Neuron (in vitro differentiated cells): ENCODE measurements around the gene ALG5.
A peak's percentile ranks its signal among the peaks of the same experiment; 100 is the strongest.

Experiments used
- H2AFZ ChIP-seq: one replicate; pipeline ENCODE4 v1.6.1; 2013; ENCODE audit warnings: low read depth, mild to moderate bottlenecking, inconsistent platforms, low read length, moderate library complexity
- H3K27me3 ChIP-seq: one replicate; pipeline ENCODE4 v1.6.1; 2013; ENCODE audit warnings: low read length; ENCODE audit not compliant: insufficient read depth
- H3K36me3 ChIP-seq: one replicate; pipeline ENCODE4 v1.6.1; 2013; ENCODE audit warnings: low read length; ENCODE audit not compliant: insufficient read depth
- H3K4me1 ChIP-seq: one replicate; pipeline ENCODE4 v1.6.1; 2013; ENCODE audit warnings: low read length; ENCODE audit not compliant: insufficient read depth
- H3K4me3 ChIP-seq: 2 replicates; pipeline ENCODE4 v1.5.1; 2013; ENCODE audit warnings: mild to moderate bottlenecking, low read length, moderate library complexity
- H3K9me3 ChIP-seq: one replicate; pipeline ENCODE4 v1.6.1; 2013; ENCODE audit warnings: low read length

The ALG5 gene

DNA sequence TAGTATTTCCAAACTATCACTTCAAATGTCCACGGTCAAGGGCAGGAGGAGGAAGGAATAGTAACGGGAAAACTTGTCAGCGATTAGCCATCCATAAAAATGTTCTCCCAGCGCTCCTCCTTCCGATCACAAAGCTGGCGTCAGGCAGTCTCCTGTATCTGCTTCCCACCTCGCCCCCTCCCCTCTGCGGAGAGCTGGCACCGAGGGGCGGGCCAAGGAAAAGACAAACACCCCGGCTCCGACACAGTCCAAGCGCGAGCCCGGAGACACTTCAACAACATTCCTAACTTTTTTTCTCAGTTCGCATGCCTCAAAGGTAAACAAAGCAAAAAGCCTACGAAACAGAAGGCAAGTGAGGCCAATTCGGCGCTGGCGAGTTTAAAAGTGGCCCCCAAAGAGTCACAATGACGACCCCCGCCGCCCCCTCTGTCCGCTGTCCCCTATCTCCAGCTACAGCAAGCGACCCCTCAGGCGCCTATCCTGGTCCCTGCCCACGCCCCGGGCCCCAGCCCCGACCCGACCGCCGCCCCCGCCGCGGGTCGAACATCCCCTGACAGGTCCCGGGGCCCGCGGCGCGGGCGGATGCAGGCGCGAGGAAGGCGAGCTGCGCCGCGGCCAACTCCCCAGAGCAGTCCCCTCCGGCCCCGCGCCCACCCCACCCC is 79.8 kb downstream of the ALG5 start:
- Histone ChIP-seq H3K4me3 (peak overlapping the region; percentile 55), H2AFZ (peak overlapping the region; percentile 66), H3K9me3 (no peaks in the 10 kb centered on the region), H3K36me3 (no peaks in the 10 kb centered on the region), H3K4me1 (peaks cover 25% of the 10 kb centered on the region), H3K27me3 (peaks cover 24% of the 10 kb centered on the region)

GRCh38 chr13:36918246-36919131 is 80.7 kb downstream of the ALG5 start:
- H3K27me3 ChIP-seq: peaks cover 24% of the 10 kb centered on the region
- peak overlapping the region; percentile 66 for H2AFZ ChIP-seq
- H3K36me3 ChIP-seq: no peaks in the 10 kb centered on the region
- H3K9me3 ChIP-seq: no peaks in the 10 kb centered on the region
- H3K4me1 ChIP-seq: peaks cover 25% of the 10 kb centered on the region
- H3K4me3 ChIP-seq: peak overlapping the region; percentile 55

DNA sequence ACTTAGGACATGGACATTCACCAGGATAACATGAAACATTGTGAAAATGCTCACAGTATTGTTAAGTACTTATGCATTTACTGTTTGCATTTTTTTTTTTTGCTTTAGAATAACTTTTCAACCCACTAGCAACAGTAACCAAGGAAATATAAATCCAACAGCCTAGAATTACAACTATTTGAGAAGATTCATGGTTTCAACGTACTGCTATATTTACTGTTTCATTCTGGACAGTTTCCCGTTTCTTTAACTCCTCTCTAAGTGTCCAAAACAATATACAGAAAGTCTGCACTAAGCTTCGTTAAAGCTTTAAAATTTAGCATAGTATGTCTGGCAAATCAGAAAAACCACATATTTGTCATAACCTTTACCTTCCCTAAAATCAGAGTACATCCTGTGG is 81.8 kb downstream of the ALG5 start:
- H3K4me3 ChIP-seq: no peak overlapping the region
- H3K27me3 ChIP-seq: peaks cover 18% of the 10 kb centered on the region
- no peaks in the 10 kb centered on the region for H3K9me3 ChIP-seq
- H3K4me1 ChIP-seq: peaks cover 25% of the 10 kb centered on the region
- no peak overlapping the region for H2AFZ ChIP-seq
- H3K36me3 ChIP-seq: no peaks in the 10 kb centered on the region

- no peak overlapping the region for H3K4me3 ChIP-seq
- H3K27me3 ChIP-seq: peaks cover 6% of the 10 kb centered on the region
- no peaks in the 10 kb centered on the region for H3K9me3 ChIP-seq
- no peaks in the 10 kb centered on the region for H3K36me3 ChIP-seq
- H2AFZ ChIP-seq: no peak overlapping the region
- peaks cover 25% of the 10 kb centered on the region for H3K4me1 ChIP-seq
Measured at GRCh38 chr13:36915896-36916640, 83.1 kb downstream of the ALG5 start.

DNA sequence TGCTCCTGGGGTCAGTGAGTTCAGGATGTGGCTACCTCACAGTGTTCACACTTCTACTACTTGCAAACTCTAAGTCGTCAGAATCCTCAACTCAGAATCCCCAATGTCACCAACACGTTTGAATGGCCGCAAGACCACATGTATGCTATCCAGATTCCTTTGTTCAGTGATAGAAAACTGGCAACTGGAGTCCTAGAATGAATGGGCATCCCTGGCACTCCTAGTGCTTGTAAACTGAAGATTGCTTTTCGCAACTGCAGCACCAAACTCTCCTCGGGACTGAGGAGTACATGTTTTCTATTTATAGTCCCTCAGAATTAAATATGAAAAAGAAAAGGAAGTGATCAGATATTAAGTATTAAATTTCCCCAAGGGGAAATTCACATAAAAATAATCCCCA is 84.0 kb downstream of the ALG5 start:
- no peak overlapping the region for H3K4me3 ChIP-seq
- H3K27me3 ChIP-seq: no peaks in the 10 kb centered on the region
- no peak overlapping the region for H2AFZ ChIP-seq
- H3K4me1 ChIP-seq: peaks cover 25% of the 10 kb centered on the region
- H3K9me3 ChIP-seq: no peaks in the 10 kb centered on the region
- no peaks in the 10 kb centered on the region for H3K36me3 ChIP-seq

DNA sequence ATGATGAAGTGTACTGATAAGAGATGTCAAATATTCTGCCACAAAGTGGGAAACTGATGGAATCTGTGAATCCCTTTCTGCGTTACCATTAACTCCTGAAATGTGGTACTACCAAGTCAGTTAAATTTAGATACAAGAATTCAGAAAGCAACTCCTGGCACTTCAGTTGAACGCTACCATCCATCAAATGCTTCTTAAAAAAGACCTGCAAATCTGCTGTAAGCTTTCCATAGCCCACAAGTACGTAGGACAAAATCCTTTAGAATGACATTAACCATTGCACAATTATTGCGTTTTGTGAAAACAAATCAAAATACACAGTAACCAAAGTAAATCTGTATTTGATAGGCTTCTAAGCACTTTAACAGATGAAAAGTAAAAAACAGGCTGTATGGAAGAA is 84.5 kb downstream of the ALG5 start:
- Histone ChIP-seq H3K9me3 (no peaks in the 10 kb centered on the region), H3K27me3 (no peaks in the 10 kb centered on the region), H2AFZ (no peak overlapping the region), H3K4me3 (no peak overlapping the region), H3K36me3 (no peaks in the 10 kb centered on the region), H3K4me1 (peaks cover 25% of the 10 kb centered on the region)

DNA sequence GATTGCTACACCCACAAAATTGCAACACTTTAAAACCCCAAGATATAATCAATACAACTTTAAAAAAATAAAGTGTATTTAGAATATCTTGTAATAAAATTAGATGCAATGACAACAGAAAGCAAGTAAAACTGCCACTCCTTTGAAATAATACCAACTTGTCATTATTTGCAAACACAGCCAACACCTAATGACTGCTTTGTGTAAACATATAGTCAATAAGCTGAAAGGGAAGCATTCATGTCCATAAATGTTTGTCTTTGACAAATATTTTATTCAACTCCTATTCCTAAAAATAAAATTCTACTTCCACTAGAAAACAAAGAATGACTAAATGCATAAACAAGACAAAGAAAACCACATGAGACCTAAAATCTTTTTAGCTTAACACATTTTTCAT is 85.7 kb downstream of the ALG5 start:
- no peak overlapping the region for H3K4me3 ChIP-seq
- no peaks in the 10 kb centered on the region for H3K27me3 ChIP-seq
- H3K4me1 ChIP-seq: peaks cover 18% of the 10 kb centered on the region
- no peak overlapping the region for H2AFZ ChIP-seq
- H3K9me3 ChIP-seq: no peaks in the 10 kb centered on the region
- no peaks in the 10 kb centered on the region for H3K36me3 ChIP-seq

DNA sequence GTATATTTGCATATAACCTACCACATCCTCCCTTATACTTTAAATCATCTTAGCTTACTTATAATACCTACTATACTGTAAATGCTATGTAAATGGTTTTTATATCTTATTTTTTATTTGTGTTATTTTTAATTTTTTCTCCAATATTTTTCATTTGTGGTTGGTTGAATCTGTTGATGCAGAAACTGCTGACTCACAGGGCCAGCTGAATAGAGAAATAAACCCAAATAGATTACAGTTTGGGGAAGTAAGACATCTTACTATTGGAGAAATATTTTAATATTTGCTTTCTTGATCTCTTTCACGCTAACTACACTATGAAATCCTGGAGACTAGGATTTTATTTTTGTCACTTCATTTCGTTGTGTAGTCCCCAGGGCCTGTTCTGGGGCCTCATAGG is 86.2 kb downstream of the ALG5 start:
- Histone ChIP-seq H3K9me3 (no peaks in the 10 kb centered on the region), H3K27me3 (no peaks in the 10 kb centered on the region)

DNA sequence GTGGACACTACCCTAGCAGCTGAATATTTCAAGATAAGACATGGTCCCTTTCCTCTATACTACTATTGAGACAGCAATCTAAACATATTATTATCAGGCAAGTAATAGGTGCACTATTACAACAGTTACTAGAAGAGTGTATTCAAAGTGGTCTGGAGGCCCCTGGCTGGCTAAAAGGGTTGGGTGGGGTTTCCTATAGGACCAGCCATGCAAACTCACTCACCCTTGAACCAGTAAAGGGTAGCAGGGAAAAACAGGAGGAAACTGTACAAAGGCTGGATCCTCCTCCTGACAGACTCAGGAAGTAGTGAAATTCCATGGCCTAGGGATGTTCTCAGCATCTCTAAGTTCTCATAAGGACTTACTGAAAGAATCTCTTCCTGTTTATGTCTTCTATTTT is 86.8 kb downstream of the ALG5 start:
- Histone ChIP-seq H3K27me3 (no peaks in the 10 kb centered on the region), H3K36me3 (no peaks in the 10 kb centered on the region), H3K4me3 (no peak overlapping the region), H3K4me1 (peaks cover 7% of the 10 kb centered on the region), H2AFZ (no peak overlapping the region), H3K9me3 (no peaks in the 10 kb centered on the region)

More for the DNA sequence above, 86.2 kb downstream of the ALG5 start:
- H3K36me3 ChIP-seq: no peaks in the 10 kb centered on the region
- H2AFZ ChIP-seq: no peak overlapping the region
- peaks cover 13% of the 10 kb centered on the region for H3K4me1 ChIP-seq
- H3K4me3 ChIP-seq: no peak overlapping the region

- Histone ChIP-seq H3K36me3 (no peaks in the 10 kb centered on the region), H3K27me3 (no peaks in the 10 kb centered on the region), H2AFZ (no peak overlapping the region), H3K4me3 (no peak overlapping the region), H3K4me1 (no peaks in the 10 kb centered on the region), H3K9me3 (no peaks in the 10 kb centered on the region)
Measured at GRCh38 chr13:36910545-36910944, 88.6 kb downstream of the ALG5 start.

DNA sequence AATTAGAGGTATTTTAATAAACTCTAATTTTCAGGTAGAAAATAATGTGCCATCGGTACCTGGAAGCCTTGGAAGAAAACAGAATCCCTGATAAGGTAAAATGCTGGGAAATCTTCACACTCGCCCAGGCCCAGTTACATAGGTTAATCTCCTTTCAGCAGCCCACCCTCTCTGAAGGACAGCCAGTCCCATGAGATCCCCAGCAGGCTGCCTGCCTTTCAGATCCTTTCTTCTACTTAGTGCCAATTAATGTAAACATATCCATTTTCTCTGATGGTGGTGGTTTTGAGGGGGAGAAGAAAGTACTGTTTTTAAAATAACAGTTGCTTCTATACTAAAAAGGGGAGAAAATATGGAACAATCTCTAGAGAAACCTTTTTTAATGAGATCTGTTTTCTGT is 91.3 kb downstream of the ALG5 start:
- no peaks in the 10 kb centered on the region for H3K36me3 ChIP-seq
- no peak overlapping the region for H2AFZ ChIP-seq
- H3K4me1 ChIP-seq: no peaks in the 10 kb centered on the region
- no peaks in the 10 kb centered on the region for H3K27me3 ChIP-seq
- no peaks in the 10 kb centered on the region for H3K9me3 ChIP-seq
- H3K4me3 ChIP-seq: no peak overlapping the region

DNA sequence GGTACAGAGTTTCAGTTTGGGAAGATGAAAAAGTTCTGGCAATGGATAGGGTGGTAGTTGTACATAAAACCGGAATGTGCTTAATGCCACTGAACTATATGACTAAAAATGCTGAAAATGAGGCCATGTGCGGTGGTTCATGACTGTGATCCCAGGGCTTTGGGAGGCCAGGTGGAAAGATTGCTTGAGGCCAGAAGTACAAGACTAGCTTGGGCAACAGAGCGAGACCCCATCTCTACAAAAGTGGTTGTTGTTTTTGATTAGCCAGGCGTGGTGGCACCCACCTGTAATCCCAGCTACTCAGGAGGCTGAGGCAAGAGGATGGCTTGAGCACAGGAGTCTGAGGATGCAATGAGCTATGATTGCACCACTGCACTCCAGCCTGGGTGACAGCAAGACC is 91.9 kb downstream of the ALG5 start:
- Histone ChIP-seq H3K27me3 (no peaks in the 10 kb centered on the region), H3K9me3 (no peaks in the 10 kb centered on the region), H2AFZ (no peak overlapping the region), H3K36me3 (no peaks in the 10 kb centered on the region), H3K4me3 (no peak overlapping the region), H3K4me1 (no peaks in the 10 kb centered on the region)

- Histone ChIP-seq H3K27me3 (no peaks in the 10 kb centered on the region), H2AFZ (no peak overlapping the region), H3K4me1 (no peaks in the 10 kb centered on the region), H3K9me3 (no peaks in the 10 kb centered on the region), H3K4me3 (no peak overlapping the region), H3K36me3 (no peaks in the 10 kb centered on the region)
Measured at GRCh38 chr13:36905944-36906343, 93.2 kb downstream of the ALG5 start.
